HG03095 (cell line): ENCODE measurements around the gene ALLC.
"Not testable (repeated sequence)": the region's sequence is repeated elsewhere in the genome, so short reads cannot be mapped to it uniquely, and the experiment has no call there.

Experiments used
- ATAC-seq: cut with Tn5 transposase; IDR thresholded peaks from one replicate; pipeline ENCODE4 v1.9.1; 2021; ENCODE audit warnings: moderate library complexity; ENCODE audit not compliant: unreplicated experiment

The ALLC gene

DNA sequence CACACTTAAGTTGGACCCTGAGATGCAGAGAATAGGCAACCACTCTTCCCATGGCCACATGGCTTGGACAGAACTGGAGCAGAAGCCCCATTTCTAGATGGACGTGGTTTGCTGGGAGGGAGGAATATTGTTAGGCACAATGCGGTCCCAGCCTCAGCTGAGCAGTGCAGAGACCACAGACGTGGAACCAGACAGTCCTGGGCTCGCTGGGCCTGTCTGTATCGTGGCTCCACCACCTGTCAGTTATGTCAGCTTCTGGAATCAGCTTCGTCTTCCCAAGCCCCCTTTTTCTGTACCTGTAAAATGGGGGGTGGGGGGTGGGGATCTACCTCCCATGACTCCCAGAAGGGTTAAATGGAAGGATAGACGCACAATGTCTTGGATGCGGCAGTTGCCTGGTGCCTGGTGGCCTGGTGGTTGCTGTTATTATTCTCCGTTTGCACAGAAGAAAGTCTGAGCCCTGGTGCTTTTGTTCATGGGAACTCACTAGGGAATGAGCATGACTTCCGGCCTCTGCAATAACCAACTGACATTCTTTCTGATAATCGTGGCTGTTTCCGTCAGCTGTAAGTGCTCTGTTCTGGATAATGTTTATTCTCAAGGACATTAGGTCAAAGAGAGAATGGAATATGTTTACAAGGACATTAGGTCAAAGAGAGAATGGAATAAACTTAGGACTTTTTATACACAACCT is 31.7 kb upstream of the ALLC start:
- no peak for ATAC-seq

DNA sequence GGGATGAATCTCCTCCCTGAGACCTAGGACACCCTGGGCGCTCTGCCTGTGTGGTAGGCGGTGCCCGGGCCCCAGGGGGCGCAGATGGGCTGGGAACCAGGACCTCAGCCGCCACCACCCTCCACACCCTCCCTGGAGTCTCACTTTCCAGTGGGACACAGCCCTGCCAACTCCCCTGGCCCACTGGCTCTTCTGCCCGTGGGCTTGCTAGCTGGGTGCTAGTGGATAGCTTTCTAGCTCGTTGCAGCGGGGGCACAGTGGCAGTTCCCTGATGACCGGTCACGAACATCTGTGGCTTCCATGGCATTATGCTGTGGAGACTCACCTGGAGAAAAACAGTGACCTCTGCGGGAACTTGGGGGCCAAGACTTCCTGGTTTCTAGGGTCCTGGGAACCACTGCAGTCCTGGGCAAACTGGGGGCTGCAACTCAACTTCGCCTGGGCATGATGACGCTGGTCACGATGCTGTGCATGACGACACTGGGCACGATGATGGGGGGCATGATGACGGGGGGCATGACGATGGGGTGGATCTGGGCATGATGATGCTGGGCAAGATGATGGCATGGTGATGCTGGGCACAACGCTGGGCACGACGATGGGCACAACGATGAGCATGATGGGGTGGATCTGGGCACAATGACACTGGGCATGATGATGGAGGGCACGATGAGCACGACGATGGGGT is 31.0 kb upstream of the ALLC start:
- ATAC-seq, result no peak

DNA sequence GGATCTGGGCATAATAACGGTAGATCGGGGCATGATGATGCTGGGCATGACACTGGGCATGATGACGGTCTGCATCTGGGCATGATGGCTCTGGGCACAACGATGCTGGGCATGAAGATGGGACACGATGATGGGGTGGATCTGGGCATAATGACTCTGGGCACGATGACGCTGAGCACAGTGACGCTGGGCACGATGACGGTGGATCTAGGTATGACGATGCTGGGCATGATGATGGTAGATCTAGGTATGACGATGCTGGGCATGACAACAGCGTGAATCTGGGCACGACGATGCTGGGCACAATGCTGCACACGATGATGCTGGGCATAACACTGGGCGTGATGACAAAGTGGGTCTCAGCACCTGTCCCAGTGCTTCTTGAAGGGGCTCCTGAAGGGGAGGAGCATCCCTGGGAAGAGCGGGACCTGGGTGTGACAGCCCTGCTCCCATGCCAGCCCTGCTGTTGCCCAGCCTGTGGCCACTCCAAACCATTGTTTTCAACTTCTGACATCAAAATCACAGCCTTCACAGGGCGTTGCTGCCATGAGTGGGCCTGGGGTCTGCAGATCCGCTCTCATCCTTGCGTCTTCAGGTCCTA is 30.4 kb upstream of the ALLC start:
- ATAC-seq, result no peak

DNA sequence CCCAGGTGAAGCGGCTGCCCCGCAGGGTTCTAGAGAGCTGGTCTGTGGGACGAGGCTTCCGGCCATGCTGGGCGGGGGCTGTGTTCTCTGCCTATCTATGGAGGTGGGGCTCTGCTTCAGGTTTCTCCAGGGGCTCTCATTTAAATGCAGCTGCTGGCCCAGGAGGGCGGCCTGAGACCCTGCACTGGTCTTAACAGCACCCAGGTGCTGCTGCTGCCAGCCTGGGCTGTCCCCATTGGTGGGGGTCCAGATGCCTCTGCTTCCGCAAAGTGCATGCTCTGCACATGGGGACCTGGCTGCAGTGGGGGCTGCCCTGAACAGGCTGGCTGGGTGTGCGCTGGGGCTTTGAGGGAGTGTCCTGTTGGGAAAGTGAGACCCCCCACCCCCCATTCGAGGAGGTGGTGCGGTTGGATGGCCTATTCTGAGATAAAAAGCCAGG is 29.7 kb upstream of the ALLC start:
- ATAC-seq, result no peak

DNA sequence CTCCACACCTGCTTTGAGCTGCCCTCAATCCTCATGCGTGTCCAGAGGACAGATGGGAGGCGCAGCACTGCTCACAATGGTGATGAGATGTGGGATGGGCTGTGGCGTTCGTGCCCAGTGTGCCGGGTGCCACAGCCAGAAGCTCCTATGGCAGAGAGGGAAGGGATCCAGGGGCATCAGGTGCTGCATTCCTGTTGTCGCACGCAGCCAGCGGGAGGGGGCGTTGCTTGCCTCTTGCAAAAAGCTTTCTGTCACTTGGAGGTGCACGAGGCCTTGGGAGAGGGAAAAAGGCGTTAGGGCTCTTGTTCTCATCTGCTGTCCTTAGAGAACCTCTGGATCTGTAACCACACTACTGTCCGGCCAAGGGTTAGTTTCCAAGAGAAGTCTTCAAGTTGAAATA is 29.2 kb upstream of the ALLC start:
- no peak for ATAC-seq

DNA sequence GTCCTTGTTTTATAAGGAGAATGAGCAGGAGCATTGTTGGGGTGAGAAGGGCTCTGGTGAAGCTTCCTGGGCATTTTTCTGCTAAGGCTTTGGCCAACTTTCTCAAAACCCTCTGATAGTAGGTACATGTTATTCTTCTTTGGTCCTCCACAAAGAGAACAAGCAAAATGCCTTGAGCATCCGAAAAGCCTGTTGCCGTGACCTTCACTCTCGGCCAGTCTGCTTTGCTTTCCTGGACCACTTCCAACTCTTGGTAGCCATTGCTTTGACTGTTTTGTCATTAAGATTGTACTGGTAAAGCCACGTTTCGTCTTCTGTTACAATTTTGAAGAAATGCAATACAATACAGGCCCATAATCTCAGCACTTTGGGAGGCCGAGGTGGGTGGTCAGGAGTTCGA is 27.4 kb upstream of the ALLC start:
- no peak for ATAC-seq

DNA sequence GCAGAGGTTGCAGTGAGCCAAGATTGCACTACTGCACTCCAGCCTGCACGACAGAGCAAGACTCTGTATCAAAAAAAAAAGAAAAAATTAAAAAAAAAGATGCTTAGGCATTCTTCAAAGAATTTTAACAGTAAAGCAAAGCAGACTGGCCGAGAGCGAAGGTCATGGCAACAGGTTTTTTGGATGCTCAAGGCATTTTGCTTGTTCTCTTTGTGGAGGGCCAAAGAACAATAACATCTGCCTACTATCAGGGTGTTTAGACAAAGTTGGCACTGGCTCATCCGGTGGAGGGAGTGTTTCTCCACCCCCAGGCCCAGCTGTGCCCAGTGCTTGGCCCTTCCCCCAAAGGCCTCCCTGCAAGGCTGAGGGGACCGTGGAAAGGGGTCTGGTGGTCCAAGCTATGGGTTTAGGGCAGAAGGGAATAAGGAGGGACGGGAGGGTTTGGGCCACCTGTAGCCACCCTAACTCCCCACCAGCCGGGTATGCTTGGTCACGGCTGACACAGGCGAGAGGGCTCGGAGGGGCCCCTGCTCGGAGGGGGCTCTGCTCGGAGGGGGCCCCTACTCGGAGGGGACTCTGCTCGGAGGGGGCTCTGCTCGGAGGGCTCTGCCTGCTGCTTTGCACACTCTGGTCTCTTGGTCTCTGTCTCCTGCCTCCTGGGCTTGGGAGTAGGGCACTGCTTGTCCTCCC is 26.7 kb upstream of the ALLC start:
- ATAC-seq, result no peak

DNA sequence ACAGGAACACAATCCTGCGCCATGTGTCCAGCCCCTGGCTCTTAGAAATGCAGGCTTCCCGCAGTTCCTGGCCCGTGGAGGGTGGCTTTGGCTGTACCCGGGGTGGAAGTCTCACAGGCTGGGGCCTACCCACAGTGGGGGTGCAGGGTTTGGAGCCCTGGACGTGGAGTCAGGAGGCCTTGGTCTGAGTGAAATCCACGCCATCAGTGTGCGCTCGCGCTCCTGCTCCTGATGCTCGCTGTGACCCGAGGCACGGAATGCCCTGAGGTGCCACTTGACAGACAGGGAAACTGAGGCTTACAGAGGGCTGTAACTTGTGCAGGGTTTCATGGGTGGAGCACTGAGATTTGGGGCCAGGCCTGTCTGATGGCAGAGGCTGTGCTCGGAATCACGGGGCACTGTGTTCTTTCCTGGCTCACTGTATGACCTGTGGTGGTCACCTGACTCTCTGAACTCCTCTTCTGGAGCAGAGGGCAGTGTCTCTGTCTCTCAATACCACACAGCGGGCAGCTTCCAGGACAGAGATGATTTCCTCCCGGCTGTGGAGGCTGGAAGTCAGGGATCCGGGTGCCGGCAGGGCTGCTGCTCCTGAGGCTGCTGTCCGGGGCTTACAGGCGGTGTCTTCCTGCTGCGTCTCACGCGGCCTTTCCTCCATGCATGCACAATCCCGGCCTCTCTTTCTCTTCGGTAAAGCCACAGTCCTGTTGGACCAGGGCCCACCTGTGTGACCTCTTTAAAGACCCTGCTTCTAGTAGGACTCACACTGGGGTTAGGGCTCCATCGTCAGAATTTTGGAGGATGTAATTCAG is 25.9 kb upstream of the ALLC start:
- no peak for ATAC-seq

DNA sequence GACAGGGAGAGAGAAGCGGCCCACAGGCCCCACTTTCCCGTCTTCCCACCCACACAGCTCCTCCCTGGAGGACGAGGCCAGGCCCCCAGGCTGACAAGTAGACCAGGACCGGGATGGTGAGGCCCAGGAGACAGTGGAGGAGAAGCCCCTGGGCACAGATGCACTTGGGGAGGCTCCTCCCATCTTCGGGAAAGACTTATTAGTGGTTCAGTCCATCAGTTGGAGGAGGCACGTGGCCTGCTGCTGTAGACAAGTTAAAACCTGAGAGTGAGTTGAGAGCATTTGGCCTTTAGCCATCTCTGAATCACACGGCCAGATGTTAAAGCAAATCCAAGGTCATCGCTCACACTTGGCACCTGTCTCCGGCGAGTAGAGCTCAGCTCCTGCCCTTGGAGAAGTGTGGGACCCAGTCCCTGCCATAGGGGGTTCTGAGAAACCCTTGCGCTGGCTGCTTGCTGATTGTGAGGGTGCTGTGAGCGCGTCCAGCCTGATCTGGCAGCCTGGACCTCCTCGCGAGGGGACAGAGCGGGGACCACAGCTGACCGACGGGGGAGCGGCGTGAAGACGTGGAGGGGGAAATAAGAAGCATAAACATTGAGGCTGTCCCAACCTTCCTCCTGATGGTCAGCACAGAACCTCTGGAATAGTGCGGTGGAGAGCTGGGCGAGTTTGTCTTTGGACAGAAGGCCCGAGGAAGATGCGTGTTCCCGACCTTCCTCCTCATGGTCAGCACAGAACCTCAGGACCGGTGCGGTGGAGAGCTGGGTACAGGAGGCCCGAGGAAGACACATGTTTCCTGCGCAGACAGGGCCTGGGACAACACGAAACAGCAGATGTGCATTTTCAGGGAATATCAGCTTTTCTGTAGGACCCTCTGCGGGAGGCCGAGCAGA is 24.7 kb upstream of the ALLC start:
- no peak for ATAC-seq

DNA sequence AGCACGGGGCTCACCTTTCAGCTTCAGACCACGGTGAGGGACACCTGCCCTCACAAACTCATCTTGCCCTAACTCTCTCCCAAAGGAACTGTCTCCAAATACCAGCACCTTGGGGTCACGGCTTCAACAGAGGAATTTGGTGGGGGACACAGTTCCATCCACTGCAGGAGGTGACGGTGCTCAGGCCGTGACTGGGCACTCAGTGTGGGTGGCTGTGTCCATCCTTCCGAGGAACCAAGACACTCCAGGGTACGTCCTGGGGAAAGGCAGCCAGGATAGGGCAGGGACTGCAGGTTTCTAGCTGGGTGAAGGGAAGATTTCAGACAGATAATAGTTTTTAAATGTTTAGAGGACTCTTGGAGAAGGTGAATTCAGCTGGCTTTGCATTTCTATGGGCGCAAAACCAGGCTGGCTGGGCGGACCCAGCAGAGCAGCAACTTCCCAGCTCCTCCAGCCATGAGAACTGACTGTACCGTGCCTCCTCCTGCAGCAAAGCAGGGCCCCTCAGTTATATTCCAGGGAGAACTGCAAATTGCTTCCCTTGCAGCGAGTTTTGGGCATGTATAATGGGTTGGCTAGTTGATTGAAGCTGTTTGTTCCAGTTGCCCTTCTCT is 23.9 kb upstream of the ALLC start:
- no peak for ATAC-seq

DNA sequence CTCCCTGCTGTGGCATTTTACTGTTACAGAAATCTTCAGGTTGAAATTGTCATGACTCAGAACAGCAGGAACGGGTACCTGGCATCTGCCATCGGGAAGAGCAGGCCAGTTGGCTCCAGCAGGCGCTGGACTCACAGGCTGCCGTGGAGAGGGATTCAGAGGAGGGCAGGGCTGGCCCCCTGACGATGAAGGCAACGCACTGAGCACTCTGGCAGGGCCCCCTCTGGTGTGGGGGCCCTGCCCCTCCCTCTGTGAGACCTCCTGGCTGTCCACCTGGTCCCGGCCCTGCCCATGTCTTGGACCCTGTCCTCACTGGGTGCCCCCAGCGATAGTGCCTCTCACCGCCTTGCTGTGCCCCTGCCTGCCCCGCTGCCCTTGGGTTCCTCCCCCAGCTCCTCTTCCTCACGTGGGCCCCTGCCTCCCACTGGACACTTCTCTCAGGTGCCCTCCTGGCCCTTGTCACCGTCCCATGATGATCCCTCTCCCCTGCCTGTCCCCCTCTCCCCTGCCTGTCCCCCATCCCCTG is 23.3 kb upstream of the ALLC start:
- no peak for ATAC-seq

DNA sequence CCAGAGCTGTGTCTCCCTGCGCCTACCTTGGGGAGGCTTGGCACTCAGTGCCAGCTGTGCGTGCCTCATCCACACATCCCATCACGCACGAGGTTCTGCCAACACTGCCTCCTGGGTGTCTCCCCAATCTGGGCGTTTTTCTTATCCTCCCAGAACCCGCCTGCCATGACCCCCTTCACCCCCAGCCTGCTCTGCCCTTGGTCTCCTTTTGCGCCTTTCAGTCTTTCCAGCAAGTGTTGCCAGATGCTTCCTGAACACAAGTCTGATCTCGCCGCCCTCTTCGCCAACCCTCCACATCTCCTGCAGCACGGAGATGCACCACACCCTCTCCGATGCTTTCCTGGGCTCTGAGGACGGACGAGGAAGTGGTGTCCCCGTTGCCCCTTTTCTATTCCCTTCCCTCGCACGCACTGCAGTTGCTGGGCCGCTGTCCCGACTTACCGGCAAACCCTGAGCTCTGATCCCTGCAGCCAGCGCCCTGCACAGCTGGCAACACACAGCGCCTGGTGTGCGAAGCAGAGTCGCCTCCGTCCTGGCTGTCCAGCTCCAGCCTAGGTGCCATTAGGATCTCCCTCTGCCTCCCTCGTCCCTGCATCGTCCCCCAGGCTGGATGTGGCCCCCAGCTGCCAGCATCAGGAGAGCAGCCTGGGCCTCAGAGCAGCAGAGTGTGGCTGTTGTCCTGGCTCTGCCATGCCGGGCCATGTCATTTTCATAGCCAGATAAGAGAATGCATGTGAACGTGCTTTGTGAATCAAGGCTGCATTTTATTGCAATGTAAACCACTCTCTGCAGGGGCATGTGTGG is 22.6 kb upstream of the ALLC start:
- ATAC-seq, result no peak

DNA sequence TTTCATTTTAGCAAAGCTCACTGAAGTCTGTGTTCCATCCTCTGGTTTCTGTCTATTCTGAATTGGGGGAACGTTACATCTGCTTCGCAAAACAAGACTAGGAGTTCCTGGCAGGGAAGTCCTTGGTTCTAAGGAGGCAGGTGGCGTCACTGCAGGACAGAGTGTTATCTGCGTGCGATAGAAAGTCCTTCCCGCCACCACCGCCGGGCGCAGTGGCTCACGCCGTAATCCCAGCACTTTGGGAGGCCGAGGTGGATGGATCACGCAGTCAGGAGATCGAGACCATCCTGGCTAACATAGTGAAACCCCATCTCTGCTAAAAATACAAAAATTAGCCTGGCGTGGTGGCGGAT is 22.0 kb upstream of the ALLC start:
- ATAC-seq, result not testable (repeated sequence)

DNA sequence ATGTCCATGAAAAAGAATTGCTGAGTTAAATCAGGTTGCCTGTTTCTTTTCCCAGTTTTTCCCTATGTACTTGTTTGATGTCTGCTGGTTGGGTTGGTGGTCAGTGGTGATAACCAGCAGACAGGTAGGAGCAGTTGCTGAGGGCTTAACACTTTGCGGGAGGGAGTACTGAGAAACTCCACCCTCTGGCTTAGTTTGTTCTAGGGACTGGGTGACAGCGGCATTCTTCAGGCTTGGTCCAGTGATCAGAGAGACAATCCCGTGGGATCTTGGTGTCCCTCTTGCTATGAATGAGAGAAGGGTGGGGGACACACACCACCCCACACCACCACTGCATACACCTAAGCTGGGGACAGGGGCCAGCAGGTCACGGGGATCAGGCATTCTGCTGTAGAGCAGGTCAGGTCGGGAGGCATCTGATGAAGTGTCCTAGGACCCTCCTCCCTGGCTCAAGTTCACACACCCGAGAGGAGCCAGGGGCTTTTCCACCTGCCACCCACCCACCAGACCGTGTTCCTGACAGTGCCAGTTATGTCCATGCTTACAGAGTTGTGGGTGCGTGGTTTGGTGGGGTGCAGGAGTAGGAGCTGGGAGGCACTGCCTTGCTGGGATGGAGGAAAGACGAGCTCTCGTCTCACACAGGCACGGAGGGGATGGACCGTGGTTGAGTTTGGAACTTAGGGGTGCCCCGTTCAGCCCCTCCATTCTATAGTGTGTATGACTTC is 21.3 kb upstream of the ALLC start:
- no peak for ATAC-seq

DNA sequence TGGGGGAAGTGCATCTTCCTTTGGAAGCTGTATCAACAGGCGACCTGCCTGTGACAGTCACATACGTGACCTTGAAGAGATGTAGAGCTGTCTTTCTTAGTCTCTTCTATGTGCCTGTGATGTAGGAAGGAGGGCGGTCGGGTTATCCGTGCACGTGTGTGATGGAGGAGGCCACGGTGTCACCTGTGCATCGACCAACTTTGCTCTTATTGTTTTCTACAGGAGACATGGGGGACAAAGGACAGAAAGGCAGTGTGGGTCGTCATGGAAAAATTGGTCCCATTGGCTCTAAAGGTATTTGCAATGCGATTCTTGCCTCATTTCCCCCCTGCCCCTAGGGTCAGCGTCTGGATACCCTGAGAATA is 20.7 kb upstream of the ALLC start:
- ATAC-seq, result no peak

DNA sequence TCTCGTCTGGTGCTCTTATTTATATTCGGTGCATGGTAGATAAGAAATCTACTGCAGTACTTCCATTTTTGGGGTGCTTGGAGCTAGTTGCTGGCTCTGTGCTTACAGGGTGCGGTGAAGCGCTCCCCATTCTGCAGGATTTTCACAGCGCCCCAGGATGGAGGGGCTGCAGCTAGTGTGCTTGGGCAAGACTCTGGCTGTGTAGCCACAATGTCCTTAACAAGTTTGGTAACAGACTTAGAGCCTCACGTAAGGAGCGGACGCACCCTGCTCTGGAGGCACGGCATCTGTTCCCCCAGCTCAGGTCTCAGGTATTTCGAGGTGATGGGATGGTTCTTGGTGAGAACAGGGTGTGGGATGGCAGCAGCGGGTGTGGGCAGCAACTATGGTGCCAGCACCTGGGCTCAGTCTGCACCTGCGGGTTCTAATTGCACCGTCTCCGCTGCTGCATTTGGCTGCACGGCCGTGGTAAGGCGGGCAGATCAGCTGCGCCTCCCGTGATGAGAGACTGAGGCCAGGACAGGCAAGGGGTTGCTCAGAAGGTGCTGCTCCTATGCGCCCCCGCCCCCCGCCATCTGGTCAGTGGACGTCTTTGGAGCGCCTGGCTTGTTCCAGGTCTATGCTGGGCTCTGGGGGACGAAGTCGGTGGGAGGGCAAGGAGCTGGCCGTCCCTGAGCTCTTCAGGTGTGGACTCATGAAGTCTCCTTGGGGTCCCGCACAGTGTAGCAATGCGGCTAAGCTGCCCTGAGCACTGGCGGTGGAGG is 20.1 kb upstream of the ALLC start:
- ATAC-seq, result no peak

DNA sequence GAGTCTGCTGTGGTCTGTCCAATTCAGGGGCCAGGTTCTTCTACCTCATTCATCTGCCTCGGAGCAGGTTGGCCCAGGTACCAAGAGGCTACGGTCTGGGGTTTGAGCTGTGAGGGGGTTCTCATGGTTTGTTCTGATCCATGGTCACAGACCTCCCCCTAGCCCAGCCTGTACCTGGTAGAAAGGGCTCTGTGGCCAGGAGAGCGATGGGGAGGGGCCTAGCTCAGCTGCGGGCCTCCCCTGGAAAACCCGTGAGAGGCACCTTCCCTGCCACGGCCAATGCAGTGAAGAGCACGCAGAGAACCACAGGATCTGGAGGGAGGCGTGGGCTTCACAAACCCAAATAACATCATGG is 19.6 kb upstream of the ALLC start:
- no peak for ATAC-seq
